Muscle layer of colon (tissue), 2 donors: Measurements from ENCODE around the gene RRM1.

Source experiments
- H3K27ac ChIP-seq: one replicate; pipeline ENCODE4 v1.7.0; 2013; ENCODE audit warnings: low read depth, mild to moderate bottlenecking, low read length, moderate library complexity
- H3K27me3 ChIP-seq, 2 donors: one replicate each; pipeline ENCODE4 v1.7.0; 2013; ENCODE audit warnings: low read length in 2 of 2, mild to moderate bottlenecking in 2 of 2; ENCODE audit not compliant: insufficient read depth in 2 of 2, control insufficient read depth in 1 of 2
- H3K36me3 ChIP-seq: one replicate; pipeline ENCODE4 v1.7.0; 2013; ENCODE audit warnings: mild to moderate bottlenecking, low read length; ENCODE audit not compliant: insufficient read depth
- H3K4me1 ChIP-seq: one replicate; pipeline ENCODE4 v1.7.0; 2013; ENCODE audit warnings: mild to moderate bottlenecking, low read length; ENCODE audit not compliant: insufficient read depth
- H3K4me3 ChIP-seq, 2 donors: one replicate each; pipeline ENCODE4 v1.7.0; 2013; ENCODE audit warnings: low read length in 2 of 2, low read depth in 1 of 2, mild to moderate bottlenecking in 1 of 2, moderate library complexity in 1 of 2
- H3K9ac ChIP-seq: one replicate; pipeline ENCODE4 v1.7.0; 2013; ENCODE audit warnings: low read length
- H3K9me3 ChIP-seq: one replicate; pipeline ENCODE4 v1.7.0; 2013; ENCODE audit warnings: mild to moderate bottlenecking, low read length
- donor health status: abdominal sarcoma.
- donor health status: Adenocarcinoma of cecum.

The RRM1 gene

DNA sequence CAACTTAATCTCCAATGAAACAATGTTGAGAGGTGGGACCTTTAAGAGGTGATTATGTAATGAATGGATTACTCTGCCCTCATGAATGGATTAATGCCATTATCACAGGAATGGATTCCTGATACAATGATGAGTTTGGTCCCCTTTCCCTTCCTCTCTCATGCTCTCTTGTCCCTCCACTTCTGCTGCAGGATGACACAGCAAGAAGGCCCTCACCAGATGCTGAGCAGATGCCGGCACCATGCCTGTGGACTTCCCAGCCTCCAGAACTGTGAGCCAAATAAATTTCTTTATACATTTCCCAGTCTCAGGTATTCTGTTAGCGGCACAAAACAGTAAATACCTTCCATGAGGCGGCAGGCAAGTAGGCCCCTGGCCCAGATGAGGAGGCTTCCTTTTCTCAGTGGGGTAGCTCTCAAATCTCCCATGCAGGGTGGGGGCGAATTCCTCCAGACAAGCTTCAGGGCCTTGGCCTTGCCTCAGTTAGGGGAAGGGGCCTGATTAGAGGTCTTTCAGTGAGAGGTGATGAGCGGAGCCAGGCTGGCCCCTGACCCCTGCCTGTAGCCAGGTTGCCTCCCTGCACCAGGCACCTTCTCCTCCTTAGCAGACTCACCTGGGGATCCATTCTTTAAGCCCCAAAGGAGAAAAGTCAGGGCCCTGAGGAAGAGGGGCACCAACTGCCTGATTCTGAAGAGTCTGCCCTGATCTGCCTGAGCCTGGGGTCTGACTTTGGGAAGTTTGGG is 86.0 kb downstream of the RRM1 start:
- Histone ChIP-seq H3K9me3 (no peaks in the 10 kb centered on the region), H3K36me3 (no peaks in the 10 kb centered on the region), H3K4me1 (peaks cover 12% of the 10 kb centered on the region), H3K27me3 (no peaks in the 10 kb centered on the region), H3K27ac (no peak overlapping the region), H3K9ac (no peak overlapping the region), H3K4me3 (no peak overlapping the region)

DNA sequence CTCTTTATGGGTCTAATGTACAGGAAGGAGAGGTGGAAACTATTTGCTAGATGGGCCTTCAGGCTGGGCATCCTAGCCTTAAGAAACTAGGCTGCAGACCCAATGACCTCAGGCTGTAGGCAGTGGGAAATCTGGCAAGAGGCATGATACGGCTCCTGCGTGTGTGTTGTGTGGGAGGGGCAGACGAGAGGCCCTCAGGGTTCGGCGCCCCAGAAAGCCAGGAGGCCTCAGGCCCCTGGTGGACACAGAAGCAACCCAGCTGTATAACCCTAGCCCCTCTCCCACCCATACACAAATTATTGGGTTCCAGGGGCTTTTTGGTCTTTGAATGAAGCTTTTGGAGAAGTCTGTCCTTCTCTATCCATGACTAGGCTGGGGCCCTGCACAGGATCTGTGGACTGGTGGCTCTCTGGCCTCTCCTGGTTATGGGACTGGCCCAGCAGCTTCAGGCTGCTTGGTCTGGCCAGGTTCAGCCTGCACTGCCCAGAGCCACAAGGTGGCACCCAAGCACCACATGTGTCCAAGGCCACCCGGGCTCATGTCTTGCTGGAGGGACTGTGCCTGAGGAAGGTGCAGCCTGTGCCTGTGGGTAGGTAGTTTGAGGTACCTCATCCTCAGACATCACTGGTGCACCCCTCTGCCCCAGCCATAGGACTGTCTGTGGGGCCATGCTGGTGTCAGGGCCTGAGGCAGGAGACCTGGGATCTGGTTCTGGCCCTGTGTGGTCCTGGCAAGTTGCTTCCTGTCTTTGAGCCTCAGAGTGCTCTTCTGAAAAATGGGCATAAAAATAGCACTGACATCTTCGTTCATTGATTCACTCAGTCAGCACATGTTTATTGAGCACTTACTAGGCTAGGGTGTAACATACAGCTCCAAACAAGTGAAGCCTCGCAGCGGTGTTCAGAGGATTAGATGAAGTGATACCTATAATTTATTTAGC is 87.5 kb downstream of the RRM1 start:
- no peak overlapping the region for H3K9ac ChIP-seq
- H3K4me3 ChIP-seq, result no peak overlapping the region
- no peaks in the 10 kb centered on the region for H3K36me3 ChIP-seq
- H3K9me3 ChIP-seq, result no peaks in the 10 kb centered on the region
- no peak overlapping the region for H3K27ac ChIP-seq
- H3K27me3 ChIP-seq, result no peaks in the 10 kb centered on the region
- H3K4me1 ChIP-seq, result peaks cover 14% of the 10 kb centered on the region

DNA sequence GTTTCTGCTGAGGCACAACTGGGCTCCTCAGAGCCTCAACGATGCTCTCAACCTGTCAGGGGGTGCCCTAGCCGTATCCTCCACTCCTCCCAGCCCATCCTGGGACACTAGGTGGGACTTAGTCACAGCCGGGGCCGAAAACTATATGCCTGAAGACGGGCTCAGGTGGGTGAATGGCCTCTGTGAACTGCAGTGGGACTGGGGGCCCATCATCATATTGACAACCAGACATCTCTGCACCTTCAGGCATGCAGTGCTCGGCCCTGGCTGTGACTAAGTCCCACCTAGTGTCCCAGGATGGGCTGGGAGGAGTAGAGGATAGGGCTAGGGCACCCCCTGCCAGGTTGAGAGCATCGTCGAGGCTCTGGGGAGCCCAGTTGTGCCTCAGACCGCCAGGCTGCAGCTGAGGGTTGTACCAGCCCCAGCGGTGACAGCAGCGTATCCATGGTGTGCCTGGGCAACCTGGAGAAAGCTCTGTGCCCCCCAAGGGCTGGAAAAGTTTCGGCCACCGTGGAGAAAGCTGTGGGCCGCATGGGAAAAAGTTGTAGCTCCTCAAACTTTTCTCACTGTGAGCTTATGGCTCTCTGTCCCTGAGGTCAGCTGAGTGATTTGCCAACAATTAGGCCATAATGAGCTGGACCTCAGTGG is 88.9 kb downstream of the RRM1 start:
- Histone ChIP-seq H3K27me3 (no peaks in the 10 kb centered on the region), H3K9me3 (no peaks in the 10 kb centered on the region), H3K4me3 (no peak overlapping the region), H3K4me1 (peaks cover 22% of the 10 kb centered on the region), H3K27ac (no peak overlapping the region), H3K9ac (no peak overlapping the region), H3K36me3 (no peaks in the 10 kb centered on the region)

DNA sequence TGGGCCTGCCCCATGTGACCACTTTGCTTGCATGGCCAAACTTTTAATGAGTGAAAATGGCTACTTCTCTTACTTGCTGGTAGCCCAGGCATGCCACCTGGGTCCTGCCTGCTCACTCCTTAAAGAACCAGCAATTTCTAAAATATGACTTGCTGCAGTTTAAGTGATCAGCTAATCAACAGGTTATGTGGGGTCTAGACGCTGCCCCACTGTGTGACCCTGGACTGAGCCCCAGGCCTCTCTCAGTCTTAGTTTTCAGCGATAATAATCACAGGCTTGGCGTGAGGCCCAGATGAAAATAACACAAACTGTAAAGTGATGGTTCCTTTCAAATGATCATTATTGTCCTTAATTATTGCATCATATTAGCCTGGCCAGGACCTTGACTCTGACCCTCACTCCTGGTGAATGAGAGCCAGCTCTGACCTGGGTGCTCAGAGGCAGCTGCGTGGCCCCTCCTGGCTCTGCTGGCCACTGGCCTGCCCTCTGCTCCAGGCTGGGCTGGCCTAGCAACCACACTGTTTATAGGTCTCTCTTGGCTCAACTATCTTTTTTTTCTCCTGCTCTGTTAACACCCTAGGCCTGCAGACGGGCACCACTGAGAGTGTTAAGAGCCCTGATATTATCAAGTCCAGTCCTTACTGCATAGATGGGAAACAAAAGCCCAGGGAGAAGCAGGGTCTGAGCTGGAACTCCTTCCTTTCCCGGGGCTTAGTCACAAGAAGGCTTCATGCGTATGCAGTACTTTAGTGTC is 89.7 kb downstream of the RRM1 start:
- Histone ChIP-seq H3K9ac (no peak overlapping the region), H3K4me3 (no peak overlapping the region), H3K27ac (no peak overlapping the region), H3K4me1 (peaks cover 22% of the 10 kb centered on the region), H3K36me3 (no peaks in the 10 kb centered on the region), H3K9me3 (no peaks in the 10 kb centered on the region), H3K27me3 (no peaks in the 10 kb centered on the region)

DNA sequence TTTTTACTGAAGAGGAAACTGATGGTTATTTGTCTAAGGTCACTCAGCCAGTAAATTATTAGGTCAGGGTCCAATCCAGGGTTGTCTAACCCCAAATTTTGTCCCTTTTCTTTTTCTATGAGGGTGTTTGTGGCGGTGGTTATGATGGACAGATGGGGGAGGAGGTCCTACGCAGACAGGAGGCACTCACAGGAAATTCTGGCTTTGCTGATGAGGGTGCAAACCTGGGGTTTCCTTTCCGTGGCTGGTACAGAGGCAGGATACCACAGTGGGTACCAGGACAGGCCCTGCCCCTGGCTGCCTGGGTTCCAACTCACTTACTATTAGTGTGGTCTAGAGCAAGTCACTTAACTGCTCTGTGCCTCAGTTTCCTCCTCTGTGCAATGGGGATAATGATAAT is 91.0 kb downstream of the RRM1 start:
- peaks cover 24% of the 10 kb centered on the region for H3K4me1 ChIP-seq

DNA sequence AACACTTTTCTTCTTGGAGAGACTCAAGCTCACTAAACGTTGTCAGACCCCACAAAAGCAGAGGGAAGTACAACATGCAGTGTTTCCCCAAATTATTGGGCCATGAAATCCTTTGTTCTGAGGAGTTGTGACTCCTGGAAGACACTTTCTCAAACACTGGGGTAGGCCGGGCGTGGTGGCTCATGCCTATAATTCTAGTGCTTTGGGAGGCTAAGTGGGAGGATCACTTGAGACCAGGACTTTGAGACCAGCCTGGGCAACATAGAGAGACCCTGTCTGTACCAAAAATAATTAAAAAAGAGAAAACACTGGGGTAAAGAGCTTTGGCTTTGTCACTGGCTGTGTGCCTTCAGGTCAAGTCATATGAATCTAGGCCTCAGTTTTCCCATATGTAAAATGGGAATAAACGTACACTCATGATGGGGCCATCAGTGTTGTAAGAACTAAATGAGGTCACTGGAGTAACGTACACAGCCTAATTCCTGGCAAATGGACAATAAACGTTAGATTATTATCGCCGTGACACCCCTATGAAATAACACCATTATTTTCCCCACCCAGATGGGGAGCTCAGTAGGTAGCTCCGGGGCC is 92.0 kb downstream of the RRM1 start:
- Histone ChIP-seq H3K27ac (no peak overlapping the region), H3K4me1 (peaks cover 29% of the 10 kb centered on the region), H3K36me3 (no peaks in the 10 kb centered on the region), H3K27me3 (no peaks in the 10 kb centered on the region), H3K4me3 (peak overlapping the region; percentile 49), H3K9ac (peak overlapping the region; percentile 14), H3K9me3 (no peaks in the 10 kb centered on the region)

More for the DNA sequence above, 91.0 kb downstream of the RRM1 start:
- Histone ChIP-seq H3K9me3 (no peaks in the 10 kb centered on the region), H3K9ac (no peak overlapping the region), H3K27ac (no peak overlapping the region), H3K4me3 (no peak overlapping the region), H3K27me3 (no peaks in the 10 kb centered on the region), H3K36me3 (no peaks in the 10 kb centered on the region)

DNA sequence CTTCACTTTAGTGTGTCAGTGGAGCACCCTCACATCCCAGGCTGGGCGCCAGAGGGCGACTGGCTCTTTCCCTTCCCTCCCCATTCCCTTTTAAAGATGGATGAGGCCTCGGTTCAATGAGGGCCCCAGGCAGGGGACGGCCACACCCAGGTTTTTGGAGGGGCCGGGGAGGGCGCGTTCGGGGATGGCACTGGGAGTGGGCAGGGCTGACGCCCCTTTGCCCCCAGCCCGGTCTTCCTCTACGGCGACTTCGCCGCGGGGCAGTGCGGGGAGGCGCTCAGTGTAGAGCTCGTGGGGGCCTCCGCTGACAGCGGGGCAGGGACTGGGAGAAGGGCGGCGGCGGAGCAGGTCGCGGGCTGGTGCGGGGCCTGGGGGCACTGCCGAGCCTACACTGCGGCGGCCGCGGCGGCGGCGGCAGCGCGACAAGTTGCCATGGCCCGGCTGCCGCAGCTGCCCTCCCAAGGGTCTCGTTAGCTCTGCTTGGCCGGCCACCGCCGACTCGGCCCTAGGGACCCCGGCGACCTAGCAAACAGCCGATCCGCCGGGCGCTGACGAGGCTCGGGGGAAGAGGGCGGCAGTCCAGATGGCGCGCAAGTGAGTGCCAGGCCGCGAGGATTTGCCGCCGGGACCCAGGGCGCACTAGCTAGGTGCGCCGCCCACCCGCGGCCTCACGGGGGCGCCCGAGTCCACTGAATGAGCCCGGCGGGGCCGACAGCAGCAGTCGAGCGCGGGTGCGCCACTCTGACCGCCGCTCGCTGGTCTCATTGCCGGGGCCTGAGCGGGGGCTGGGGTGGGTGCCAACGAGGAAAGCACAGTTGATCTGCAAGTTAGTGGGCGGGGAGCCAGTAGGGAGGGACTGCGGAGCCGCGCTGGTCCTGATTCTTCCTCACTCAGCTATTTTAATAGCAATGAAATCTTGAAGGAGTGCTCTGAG is 92.7 kb downstream of the RRM1 start:
- H3K27ac ChIP-seq, result peak overlapping the region; percentile 71
- no peaks in the 10 kb centered on the region for H3K9me3 ChIP-seq

More for the DNA sequence above, 92.7 kb downstream of the RRM1 start:
- Histone ChIP-seq H3K4me1 (peaks cover 29% of the 10 kb centered on the region), H3K9ac (peak overlapping the region; percentile 14), H3K36me3 (no peaks in the 10 kb centered on the region), H3K4me3 (peak overlapping the region; percentile 49), H3K27me3 (no peaks in the 10 kb centered on the region)
